ENCODE data around the gene DNMT3B.
"Not testable (repeated sequence)": the region's sequence is repeated elsewhere in the genome, so short reads cannot be mapped to it uniquely, and the experiment has no call there.

DNMT3B gene

DNA sequence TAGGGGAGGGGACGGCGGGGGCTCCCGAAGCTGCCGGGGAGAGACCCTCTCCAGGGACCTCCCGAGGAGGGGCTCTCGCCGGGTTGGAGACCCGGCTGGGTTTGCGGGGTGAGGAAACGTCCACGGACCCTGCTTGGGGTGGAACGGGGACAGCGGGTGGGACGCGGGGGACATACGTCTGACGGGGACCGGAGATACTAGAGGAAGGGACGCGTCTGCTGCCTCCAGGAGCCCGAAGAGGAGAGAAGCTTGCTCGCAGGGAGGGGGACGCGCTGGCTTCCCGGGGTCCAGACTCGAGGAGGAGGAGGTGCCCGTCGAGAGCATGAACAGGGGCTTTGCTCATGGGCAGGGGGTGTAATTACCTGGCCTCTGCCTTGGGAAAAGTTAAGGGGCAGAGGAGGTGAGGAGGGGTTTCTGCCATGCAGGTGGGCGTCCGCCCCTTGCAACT lies 593 bp downstream of the DNMT3B start:
- peak overlapping the region; percentile 74 for H3K4me3 ChIP-seq (replicated peaks; ENCODE audit: insufficient read depth, low read length)
- peak in 1 of 2 experiments; percentile 25 for DNase-seq (ENCODE audit: low read depth in 1 of 2, low spot score in 1 of 2)
- H3K27ac ChIP-seq (replicated peaks): peak overlapping the region; percentile 41; the same call in 1 of the 2 replicates
- no peaks in the 10 kb centered on the region for H3K27me3 ChIP-seq (ENCODE audit: insufficient read depth, poor library complexity, severe bottlenecking)
- TF ChIP-seq SPI1 (IDR thresholded peaks at IDR 0.05; ENCODE audit: borderline replicate concordance, low read depth) (no peak), POLR2AphosphoS5 (IDR thresholded peaks at IDR 0.05; ENCODE audit: low read depth) (no peak), GABPA (IDR thresholded peaks at IDR 0.05; ENCODE audit: low read depth) (no peak)
- TF ChIP-seq, protein P1, sequence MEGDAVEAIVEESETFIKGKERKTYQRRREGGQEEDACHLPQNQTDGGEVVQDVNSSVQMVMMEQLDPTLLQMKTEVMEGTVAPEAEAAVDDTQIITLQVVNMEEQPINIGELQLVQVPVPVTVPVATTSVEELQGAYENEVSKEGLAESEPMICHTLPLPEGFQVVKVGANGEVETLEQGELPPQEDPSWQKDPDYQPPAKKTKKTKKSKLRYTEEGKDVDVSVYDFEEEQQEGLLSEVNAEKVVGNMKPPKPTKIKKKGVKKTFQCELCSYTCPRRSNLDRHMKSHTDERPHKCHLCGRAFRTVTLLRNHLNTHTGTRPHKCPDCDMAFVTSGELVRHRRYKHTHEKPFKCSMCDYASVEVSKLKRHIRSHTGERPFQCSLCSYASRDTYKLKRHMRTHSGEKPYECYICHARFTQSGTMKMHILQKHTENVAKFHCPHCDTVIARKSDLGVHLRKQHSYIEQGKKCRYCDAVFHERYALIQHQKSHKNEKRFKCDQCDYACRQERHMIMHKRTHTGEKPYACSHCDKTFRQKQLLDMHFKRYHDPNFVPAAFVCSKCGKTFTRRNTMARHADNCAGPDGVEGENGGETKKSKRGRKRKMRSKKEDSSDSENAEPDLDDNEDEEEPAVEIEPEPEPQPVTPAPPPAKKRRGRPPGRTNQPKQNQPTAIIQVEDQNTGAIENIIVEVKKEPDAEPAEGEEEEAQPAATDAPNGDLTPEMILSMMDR (IDR thresholded peaks at IDR 0.05; ENCODE audit: insufficient read depth, low read length): no peak
- TF ChIP-seq, protein P2, sequence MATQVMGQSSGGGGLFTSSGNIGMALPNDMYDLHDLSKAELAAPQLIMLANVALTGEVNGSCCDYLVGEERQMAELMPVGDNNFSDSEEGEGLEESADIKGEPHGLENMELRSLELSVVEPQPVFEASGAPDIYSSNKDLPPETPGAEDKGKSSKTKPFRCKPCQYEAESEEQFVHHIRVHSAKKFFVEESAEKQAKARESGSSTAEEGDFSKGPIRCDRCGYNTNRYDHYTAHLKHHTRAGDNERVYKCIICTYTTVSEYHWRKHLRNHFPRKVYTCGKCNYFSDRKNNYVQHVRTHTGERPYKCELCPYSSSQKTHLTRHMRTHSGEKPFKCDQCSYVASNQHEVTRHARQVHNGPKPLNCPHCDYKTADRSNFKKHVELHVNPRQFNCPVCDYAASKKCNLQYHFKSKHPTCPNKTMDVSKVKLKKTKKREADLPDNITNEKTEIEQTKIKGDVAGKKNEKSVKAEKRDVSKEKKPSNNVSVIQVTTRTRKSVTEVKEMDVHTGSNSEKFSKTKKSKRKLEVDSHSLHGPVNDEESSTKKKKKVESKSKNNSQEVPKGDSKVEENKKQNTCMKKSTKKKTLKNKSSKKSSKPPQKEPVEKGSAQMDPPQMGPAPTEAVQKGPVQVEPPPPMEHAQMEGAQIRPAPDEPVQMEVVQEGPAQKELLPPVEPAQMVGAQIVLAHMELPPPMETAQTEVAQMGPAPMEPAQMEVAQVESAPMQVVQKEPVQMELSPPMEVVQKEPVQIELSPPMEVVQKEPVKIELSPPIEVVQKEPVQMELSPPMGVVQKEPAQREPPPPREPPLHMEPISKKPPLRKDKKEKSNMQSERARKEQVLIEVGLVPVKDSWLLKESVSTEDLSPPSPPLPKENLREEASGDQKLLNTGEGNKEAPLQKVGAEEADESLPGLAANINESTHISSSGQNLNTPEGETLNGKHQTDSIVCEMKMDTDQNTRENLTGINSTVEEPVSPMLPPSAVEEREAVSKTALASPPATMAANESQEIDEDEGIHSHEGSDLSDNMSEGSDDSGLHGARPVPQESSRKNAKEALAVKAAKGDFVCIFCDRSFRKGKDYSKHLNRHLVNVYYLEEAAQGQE (IDR thresholded peaks at IDR 0.05; ENCODE audit: insufficient replicate concordance, low read depth): no peak

DNA sequence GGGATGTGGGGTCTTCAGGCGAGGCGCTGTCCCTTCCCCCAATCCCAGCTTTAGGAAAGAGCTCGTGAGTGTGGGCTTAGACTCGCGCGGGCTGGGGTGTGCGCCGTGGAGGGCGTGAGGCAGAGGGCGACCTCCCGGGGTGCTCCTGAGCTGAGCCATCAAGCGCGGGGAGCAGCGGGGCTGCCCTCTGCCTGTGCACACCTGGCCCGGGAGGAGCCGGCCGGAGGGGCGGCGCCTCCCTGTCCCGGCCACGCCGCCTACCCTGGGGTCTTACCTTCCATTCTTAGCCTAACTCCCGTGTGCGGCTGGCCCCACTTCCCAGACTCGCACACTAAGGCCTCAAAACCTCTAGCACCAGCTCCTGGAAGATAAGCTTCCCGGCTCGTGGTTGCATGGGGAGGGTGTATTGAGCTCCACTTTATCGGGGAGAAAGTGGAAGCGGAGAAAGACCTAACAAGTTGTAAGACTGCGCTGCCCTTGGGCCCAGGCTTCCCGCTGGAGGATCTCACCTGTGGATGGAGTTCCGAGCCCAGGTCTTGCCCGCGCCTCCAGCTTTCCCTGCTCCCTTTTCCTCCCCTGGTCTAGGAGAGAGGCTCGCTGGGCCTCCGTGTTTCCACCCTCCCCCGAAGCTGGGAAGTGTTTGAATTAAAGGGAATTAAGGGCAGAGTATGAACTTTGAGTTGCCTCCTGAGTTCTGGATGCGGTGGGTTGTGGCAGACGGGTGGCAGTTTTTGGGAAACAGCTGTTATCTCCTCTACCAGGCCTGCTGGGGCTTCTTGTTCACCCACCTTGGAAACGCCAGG lies 1.2 kb downstream of the DNMT3B start:
- H3K4me3 ChIP-seq (replicated peaks; ENCODE audit: insufficient read depth, low read length): peak overlapping the region; percentile 74
- TF ChIP-seq GABPA (IDR thresholded peaks at IDR 0.05; ENCODE audit: low read depth) (no peak), POLR2AphosphoS5 (IDR thresholded peaks at IDR 0.05; ENCODE audit: low read depth) (no peak), SPI1 (IDR thresholded peaks at IDR 0.05; ENCODE audit: borderline replicate concordance, low read depth) (no peak)
- TF ChIP-seq, protein P1 (IDR thresholded peaks at IDR 0.05; ENCODE audit: insufficient read depth, low read length): no peak
- TF ChIP-seq, protein P2 (IDR thresholded peaks at IDR 0.05; ENCODE audit: insufficient replicate concordance, low read depth): no peak
- no peak overlapping the region for H3K27ac ChIP-seq (replicated peaks)
- no peak for DNase-seq (ENCODE audit: low read depth in 1 of 2, low spot score in 1 of 2)
- no peaks in the 10 kb centered on the region for H3K27me3 ChIP-seq (ENCODE audit: insufficient read depth, poor library complexity, severe bottlenecking)

DNA sequence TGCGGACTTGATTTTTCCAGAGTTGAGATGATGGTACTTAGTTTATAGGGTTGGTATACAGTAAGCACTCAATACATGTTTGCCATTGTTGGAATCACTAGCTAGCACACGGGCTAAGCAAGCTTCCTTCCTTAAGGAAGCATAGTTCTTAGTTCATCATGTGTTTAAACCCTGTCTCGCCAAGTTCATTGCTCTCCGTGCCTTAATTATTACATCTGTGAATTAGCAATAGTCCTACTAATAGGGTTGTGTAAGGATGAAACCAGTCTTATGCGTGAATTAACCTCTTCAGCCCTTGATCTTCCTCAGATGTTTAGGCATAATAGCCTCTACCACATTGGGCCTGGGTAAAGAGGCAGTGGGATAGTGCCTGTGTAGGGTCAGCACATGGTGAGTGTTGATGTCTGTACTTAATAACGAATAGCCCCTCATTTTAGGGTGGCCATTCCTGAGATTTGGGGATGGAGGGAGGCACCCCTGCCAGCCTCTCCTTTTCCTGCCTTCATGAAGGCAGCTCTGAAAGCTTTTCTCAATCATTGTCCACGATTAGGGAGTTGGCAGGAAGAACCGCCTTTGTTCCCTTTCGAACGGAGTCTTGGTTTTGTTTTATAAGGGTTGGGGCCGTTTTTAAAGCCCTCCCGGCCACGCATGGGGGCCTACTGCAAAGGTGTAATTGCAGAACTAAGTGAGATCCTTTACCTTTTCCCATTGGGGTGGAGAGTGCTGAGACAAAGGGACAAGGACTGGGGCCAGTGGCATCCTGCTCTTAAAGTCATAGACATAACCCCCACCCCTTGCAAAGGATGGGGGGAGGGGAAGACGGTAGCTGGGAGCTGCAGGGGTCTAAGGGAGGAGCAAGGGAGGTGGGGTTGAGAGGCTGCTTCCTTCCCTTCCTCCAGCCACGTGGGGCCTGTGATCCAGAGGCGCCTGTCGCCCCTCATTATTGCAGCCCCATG lies 2.1 kb downstream of the DNMT3B start:
- TF ChIP-seq, protein P1 (IDR thresholded peaks at IDR 0.05; ENCODE audit: insufficient read depth, low read length): no peak
- TF ChIP-seq SPI1 (IDR thresholded peaks at IDR 0.05; ENCODE audit: borderline replicate concordance, low read depth): no peak
- TF ChIP-seq, protein P2 (IDR thresholded peaks at IDR 0.05; ENCODE audit: insufficient replicate concordance, low read depth): no peak
- no peak for TF ChIP-seq POLR2AphosphoS5 (IDR thresholded peaks at IDR 0.05; ENCODE audit: low read depth)
- no peak for TF ChIP-seq GABPA (IDR thresholded peaks at IDR 0.05; ENCODE audit: low read depth)
- H3K27me3 ChIP-seq (ENCODE audit: insufficient read depth, poor library complexity, severe bottlenecking): no peaks in the 10 kb centered on the region
- no peak overlapping the region for H3K4me3 ChIP-seq (replicated peaks; ENCODE audit: insufficient read depth, low read length)
- no peak for DNase-seq (ENCODE audit: low read depth in 1 of 2, low spot score in 1 of 2)
- no peak overlapping the region for H3K27ac ChIP-seq (replicated peaks)

DNA sequence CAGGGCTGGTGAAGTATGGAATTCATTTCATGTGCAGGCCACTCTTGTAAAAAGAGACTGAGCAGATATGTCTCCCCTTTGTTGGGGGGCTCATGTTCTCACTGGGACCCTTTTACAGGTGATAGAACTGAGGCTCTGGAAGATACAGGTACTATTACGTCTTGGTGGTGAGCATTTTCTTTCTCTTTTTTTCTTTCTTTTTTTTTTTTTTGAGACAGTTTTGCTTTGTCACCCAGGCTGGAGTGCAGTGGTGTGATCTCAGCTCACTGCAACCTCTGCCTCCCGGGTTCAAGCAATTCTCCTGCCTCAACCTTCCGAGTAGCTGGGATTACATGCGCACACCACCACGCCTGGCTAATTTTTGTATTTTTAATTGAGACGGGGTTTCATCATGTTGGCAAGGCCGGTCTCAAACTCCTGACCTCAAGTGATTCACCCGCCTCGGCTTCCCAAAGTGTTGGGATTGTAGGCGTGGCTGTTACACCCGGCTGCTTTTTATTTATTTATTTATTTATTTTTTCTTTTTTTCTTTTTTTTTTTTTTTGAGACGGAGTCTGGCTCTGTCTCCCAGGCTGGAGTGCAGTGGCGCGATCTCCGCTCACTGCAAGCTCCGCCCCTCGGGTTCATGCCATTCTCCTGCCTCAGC lies 3.2 kb downstream of the DNMT3B start:
- not testable (repeated sequence) for DNase-seq (ENCODE audit: low read depth in 1 of 2, low spot score in 1 of 2); H3K27ac ChIP-seq (replicated peaks); H3K27me3 ChIP-seq (ENCODE audit: insufficient read depth, poor library complexity, severe bottlenecking); H3K4me3 ChIP-seq (replicated peaks; ENCODE audit: insufficient read depth, low read length)
